ENCODE measurements around the gene TDRD12.
A peak's percentile ranks its signal among the peaks of the same experiment; 100 is the strongest.

TDRD12 gene, protein sequence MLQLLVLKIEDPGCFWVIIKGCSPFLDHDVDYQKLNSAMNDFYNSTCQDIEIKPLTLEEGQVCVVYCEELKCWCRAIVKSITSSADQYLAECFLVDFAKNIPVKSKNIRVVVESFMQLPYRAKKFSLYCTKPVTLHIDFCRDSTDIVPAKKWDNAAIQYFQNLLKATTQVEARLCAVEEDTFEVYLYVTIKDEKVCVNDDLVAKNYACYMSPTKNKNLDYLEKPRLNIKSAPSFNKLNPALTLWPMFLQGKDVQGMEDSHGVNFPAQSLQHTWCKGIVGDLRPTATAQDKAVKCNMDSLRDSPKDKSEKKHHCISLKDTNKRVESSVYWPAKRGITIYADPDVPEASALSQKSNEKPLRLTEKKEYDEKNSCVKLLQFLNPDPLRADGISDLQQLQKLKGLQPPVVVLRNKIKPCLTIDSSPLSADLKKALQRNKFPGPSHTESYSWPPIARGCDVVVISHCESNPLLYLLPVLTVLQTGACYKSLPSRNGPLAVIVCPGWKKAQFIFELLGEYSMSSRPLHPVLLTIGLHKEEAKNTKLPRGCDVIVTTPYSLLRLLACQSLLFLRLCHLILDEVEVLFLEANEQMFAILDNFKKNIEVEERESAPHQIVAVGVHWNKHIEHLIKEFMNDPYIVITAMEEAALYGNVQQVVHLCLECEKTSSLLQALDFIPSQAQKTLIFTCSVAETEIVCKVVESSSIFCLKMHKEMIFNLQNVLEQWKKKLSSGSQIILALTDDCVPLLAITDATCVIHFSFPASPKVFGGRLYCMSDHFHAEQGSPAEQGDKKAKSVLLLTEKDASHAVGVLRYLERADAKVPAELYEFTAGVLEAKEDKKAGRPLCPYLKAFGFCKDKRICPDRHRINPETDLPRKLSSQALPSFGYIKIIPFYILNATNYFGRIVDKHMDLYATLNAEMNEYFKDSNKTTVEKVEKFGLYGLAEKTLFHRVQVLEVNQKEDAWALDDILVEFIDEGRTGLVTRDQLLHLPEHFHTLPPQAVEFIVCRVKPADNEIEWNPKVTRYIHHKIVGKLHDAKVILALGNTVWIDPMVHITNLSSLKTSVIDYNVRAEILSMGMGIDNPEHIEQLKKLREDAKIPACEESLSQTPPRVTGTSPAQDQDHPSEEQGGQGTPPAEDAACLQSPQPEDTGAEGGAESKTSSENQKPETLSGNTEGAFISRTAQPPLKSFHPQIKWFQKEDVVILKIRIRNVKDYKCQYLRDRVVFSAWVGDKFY (N-terminal part only)

GRCh38 chr19:32719611-32720059 lies at the start of gene TDRD12:
Gene TDRD12 (plus strand): TSS chr19:32719767. CDS start chr19:32720073, 306 bp downstream.
- DNase-seq, result no peak

- DNase-seq, result no peak
Observed at GRCh38 chr19:32671883-32672593, 47.5 kb upstream of the TDRD12 start.

DNA sequence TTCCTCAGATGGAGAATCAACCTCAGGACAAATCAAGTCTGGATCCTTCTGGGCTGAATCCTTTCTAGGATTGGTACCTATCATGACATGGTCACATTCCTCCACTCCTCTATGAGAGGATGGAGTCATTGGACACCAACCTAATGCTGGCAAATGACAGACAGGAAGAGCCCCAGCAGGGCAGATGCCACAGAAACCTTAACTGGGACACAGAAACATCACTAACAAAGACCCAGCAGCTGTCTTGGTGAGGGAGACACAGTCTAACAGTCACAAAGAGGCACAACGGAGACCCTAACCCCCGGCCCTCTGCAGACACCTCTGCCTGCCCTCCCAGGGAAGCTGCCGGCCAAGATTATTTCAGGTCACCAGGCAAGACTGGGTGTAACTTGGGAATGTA lies 46.7 kb upstream of the TDRD12 start:
- DNase-seq, result no peak

DNA sequence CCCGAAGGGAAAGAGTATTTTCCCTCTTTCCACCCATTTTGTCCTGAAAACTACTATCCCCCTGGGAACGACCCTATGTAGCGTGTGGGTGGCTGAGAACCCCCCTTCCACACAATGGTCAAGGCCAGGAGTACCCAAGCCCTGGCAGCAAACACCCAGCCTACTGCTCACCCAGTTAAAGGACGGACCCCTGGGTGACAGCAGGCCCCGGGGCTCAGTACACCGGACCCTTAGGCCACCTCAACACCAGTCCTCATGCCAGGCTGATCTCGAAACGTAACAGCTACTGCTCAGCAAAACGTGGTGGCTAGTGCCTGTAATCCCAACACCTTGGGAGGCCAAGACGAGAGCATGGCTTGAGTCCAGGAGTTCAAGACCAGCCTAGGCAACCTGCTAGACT lies 46.0 kb upstream of the TDRD12 start:
- no peak for DNase-seq

- DNase-seq, result peak; percentile 14
Observed at GRCh38 chr19:32674153-32674930, 45.2 kb upstream of the TDRD12 start.

DNA sequence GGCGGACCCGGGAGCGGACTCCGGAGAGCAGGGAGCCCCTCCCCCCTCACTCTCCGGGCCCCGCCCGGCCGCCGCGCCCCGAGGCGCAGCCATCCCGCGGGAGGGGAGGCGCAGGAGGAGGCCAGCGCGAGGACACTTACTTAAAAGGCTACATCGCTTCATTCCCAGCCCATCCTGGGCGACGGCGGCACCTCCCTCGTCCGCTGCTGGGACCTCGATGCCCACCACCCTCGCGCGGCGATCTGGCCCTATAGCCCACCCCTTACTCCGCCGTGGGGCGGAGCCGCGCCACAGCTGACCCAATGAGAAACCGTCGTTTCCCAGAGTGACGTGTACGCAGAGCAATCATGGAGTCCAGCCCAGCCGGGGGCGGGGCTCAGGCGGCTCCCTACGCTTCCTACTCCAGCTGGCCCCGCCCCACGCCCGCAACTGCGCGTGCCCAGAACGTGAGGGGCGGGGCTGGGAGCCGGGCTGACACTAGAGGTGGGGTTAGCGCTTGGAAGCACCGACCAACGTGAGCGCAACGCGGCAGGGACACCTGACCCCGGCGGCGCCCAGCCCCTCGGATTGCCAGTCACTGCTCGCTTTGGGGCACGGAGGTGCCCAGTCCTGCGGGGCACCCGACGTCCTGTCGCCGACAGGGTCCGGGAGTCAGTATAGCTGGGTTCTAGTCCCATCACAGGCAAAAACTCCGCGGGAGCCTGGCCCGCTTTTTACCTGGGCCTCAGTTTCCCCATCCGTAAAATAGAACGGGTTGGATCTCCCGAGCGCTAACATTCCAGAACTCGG lies 44.4 kb upstream of the TDRD12 start, which contains the start of gene ANKRD27:
ANKRD27 (minus strand) TSS at position 250 of the 789 bp plus-strand sequence. CDS start 16,165 bp downstream, outside the sequence.
- peak; percentile 99 for DNase-seq

DNA sequence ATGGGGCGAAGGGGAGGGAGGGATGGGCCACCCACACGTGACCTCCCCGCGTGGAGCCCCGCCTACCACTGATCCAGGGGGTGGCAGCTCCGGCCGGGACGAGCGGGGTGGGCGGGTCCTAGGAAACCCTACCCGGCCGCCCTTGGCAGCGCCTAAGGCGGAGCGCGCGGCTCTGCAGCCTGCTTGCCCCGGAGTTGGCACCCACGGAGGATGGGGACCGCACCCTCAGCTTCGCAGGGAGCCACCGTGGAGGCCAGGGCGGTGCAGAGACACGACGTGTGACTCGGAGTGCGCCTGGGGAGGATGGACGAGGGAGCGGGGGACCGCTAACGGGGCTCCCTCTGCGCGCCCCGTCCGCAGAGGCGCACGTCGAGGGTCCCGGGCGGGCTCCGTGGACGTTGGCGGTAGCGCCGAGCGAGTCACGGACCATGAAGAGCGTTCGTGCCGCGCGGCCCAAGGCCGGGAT lies 43.8 kb upstream of the TDRD12 start, which contains the start of gene RGS9BP:
RGS9BP (plus strand) TSS at position 129 of the 466 bp plus-strand sequence. CDS start 416 bp downstream, outside the sequence.
- peak; percentile 83 for DNase-seq

- peak; percentile 41 for DNase-seq
Observed at GRCh38 chr19:32676186-32676894, 43.2 kb upstream of the TDRD12 start.

GRCh38 chr19:32676895-32677359 lies 42.6 kb upstream of the TDRD12 start:
- DNase-seq, result no peak

DNA sequence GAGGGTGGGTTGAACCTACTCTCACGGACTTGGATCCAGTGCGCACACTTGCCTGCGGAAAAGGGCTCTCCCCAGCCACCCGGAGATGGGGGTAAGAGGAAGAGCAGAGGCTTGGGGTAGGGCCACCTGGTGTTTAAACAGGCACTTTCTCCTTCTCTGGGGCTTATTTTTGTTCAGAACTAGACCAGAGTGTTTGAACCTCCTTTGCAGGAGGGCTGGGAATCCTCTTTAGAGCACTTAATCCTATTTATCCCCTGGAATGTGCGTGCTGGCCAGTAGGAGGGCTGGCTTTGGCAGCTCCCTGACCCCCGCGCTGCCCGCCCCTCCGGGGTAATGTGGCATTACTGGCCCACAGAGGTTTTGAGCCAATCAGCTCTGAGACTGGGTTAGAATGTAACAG lies 41.9 kb upstream of the TDRD12 start:
- DNase-seq, result no peak

- no peak for DNase-seq
Observed at GRCh38 chr19:32680986-32681385, 38.6 kb upstream of the TDRD12 start.

DNA sequence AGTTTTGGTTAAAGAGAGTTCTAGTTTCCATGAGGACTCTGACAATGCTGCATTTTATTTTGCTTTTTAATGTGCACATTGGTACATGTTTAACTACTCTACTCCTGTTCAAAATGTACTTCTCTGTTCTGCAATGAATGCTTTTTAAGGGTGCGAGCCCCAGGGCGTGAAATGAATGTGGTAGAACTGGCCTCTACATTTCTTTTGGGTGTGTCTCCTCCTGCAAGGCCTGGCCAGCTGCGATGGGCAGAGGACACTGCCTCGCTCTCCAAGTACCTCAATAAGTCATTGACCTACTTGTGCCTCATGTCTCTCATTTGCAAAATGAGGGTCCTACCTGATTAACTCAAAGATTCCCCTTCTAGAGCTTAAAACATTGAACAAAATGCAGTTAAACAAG lies 37.2 kb upstream of the TDRD12 start:
- DNase-seq, result no peak

DNA sequence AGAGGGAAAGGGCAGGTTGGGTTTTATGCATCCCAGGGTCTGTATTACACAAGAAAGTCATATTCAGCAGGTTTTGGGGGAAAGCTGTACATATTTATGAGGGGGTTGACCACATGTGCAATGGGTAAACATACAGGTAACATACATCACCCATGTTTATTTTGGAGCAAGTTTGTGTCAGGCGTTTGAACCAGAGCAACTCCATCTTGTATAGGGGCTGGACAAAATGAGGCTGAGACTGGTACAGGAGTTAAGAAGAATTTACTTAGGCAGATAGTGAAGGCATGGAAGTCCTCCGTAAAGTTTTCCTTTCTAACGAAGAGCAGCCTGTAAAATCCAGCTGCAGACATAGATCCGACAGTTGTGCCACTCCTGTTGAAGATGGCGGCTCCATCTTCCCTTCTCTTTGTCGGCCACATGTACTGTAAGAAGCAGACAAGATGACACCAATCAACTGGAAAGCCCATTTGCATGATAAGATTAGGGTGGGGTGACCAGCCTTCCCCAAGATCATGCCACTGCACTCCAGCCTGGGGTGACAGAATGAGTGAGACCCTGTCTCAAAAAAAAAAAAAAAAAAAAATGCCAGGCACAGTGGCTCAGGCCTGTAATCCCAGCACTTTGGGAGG lies 32.6 kb upstream of the TDRD12 start:
- no peak for DNase-seq

DNA sequence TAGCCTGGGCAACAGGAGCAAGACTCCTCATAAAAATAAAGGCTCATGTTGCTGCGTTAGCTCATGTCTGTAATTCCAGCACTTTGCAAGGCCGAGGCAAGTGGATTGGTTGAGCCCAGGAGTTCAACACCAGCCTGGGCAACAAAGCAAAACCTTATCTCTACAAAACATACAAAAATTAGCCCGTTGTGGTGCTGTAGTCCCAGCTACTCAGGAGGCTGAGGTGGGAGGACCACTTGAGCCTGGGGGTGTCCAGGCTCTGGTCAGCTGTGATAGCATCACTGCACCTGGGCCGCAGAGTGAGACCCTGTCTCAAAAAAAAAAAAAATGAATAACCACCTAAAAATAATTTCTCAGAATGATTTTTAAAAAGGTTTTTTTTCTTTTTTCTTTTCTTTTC lies 31.9 kb upstream of the TDRD12 start:
- DNase-seq, result no peak

GRCh38 chr19:32688311-32688710 lies 31.3 kb upstream of the TDRD12 start:
- DNase-seq, result no peak

DNA sequence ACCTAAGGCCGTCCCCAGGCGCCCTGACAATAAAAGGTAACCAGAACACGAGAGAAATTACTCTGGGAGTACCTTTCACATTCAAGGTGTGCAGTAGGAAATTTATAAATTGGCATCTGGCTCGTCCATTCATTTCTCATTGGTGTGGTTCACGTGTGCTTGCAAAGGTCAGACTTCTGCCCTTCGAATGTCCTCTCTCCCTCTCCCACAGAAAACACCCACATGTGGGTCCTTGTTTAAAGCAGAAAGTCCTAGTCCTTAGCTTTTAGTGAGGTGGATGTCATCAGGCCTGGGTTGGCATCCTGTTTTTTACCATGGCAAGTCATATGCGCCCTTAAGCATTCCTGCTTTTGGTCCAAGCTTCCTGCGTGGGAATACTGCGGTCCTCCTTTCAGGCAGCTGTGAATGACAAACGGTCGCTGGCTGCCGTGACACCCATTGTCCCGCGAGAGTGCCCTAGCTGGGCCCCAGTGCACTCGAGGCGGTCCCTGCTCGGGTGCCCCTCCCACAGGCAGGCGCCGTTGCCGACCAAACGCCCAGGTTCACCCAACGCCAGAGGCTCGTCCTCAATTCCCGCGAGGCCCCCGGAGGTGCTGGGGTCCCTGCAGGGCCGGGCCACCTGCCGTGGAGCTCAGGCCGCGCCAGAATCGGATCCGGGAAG lies 28.1 kb upstream of the TDRD12 start, which contains the start of gene NUDT19:
NUDT19 (plus strand) TSS at position 531 of the 661 bp plus-strand sequence. CDS start 140 bp downstream, outside the sequence.
- peak; percentile 83 for DNase-seq

DNA sequence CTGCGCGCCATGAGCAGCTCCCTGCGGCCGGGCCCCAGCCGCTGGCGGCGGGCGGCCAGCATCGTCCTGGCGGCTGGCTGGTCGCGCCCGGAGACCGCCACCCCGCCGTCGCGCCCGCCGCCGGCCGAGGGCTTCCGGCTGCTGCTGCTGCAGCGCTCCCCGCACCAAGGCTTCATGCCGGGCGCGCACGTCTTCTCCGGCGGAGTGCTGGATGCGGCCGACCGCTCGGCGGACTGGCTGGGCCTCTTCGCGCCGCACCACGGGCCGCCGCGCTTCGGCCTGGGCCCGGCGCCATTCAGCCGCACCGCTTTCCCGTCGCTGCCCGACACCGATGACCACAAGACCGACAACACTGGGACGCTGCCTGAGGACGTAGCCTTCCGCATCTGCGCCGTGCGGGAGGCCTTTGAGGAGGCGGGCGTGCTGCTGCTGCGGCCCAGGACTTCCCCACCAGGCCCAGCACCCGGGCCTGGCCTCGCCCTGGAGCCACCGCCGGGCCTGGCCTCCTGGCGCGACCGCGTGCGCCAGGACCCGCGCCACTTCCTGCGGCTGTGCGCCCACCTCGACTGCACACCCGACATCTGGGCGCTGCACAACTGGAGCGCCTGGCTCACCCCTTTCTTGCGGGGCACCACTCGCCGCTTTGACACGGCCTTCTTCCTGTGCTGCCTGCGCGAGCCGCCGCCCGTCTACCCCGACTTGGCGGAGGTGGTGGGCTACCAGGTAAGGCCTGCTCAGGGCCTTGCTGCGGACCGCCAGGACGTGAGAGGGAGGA lies 27.4 kb upstream of the TDRD12 start:
- peak; percentile 61 for DNase-seq

Measured in CD4-positive, alpha-beta T cell treated with Interleukin-17A for 4 hours (primary cell).